ENCODE data around the gene LRMDA.

Gene LRMDA

GRCh38 chr10:75397496-75398199, 33.8 kb upstream of the LRMDA start:
- TF ChIP-seq CTCF (IDR thresholded peaks at IDR 0.05) = no peak
- intact Hi-C loops (cut with DNase I; ENCODE audit: low total_unique reads) = loop anchor here (5.0 to 10.0 kb wide), 5 partner anchors 100 to 1610 kb away; no protein-coding TSS in a partner anchor

GRCh38 chr10:75398200-75398691, 33.2 kb upstream of the LRMDA start:
- H3K4me1 ChIP-seq = peaks cover 0 to 35% (median 21%) of the 10 kb centered on the region in 4 donors
- intact Hi-C loops (cut with DNase I; ENCODE audit: low total_unique reads) = loop anchor here (5.0 to 10.0 kb wide), 5 partner anchors 101 to 1609 kb away; no protein-coding TSS in a partner anchor
- H3K27me3 ChIP-seq = no peaks in the 10 kb centered on the region
- no peak for TF ChIP-seq CTCF (IDR thresholded peaks at IDR 0.05)
- no peaks in the 10 kb centered on the region for H3K9me3 ChIP-seq
- H3K27ac ChIP-seq = peak overlapping the region in 1 of 2 donors; percentile 93
- peak overlapping the region; percentile 88 to 92 for H3K4me3 ChIP-seq
- peaks cover 15 to 33% (median 28%) of the 10 kb centered on the region in 3 donors for H3K36me3 ChIP-seq
- DNase-seq = no peak

More at GRCh38 chr10:75397496-75398199, 33.8 kb upstream of the LRMDA start:
- H3K4me3 ChIP-seq = peak overlapping the region; percentile 36 to 40
- H3K9me3 ChIP-seq = no peaks in the 10 kb centered on the region
- peak overlapping the region; percentile 16 to 21 for H3K27ac ChIP-seq
- H3K4me1 ChIP-seq = peaks cover 0 to 35% (median 21%) of the 10 kb centered on the region in 4 donors
- no peak for DNase-seq
- no peaks in the 10 kb centered on the region for H3K27me3 ChIP-seq
- peaks cover 15 to 33% (median 28%) of the 10 kb centered on the region in 3 donors for H3K36me3 ChIP-seq

- peaks cover 15 to 33% (median 28%) of the 10 kb centered on the region in 3 donors for H3K36me3 ChIP-seq
- peak in 1 of 2 donors; percentile 68 for DNase-seq
These were observed 32.5 kb upstream of the LRMDA start for GRCh38 chr10:75398692-75399460.

GRCh38 chr10:75399461-75400162, 31.8 kb upstream of the LRMDA start:
- Histone ChIP-seq H3K9me3 (no peaks in the 10 kb centered on the region), H3K4me1 (peaks cover 0 to 48% (median 32%) of the 10 kb centered on the region in 4 donors), H3K4me3 (peak overlapping the region; percentile 88 to 92), H3K27ac (peak overlapping the region; percentile 93 to 97), H3K36me3 (peaks cover 15 to 33% (median 28%) of the 10 kb centered on the region in 3 donors), H3K27me3 (no peaks in the 10 kb centered on the region)
- TF ChIP-seq CTCF (IDR thresholded peaks at IDR 0.05) = peak; percentile 51 to 79
- intact Hi-C loops (cut with DNase I; ENCODE audit: low total_unique reads) = loop anchor here (1.0 to 10.0 kb wide), 7 partner anchors 102 to 1608 kb away; no protein-coding TSS in a partner anchor
- peak; percentile 80 to 91 for DNase-seq

More at GRCh38 chr10:75398692-75399460, 32.5 kb upstream of the LRMDA start:
- Histone ChIP-seq H3K27ac (peak overlapping the region; percentile 93 to 97), H3K4me1 (peaks cover 0 to 40% (median 25%) of the 10 kb centered on the region in 4 donors), H3K27me3 (no peaks in the 10 kb centered on the region), H3K9me3 (no peaks in the 10 kb centered on the region), H3K4me3 (peak overlapping the region; percentile 88 to 92)
- TF ChIP-seq CTCF (IDR thresholded peaks at IDR 0.05) = no peak
- intact Hi-C loops (cut with DNase I; ENCODE audit: low total_unique reads) = loop anchor here (5.0 to 10.0 kb wide), 5 partner anchors 102 to 1608 kb away; no protein-coding TSS in a partner anchor

Measured in tibial artery (tissue), 4 donors.